CD4-positive, alpha-beta T cell treated with Interleukin-12 subunit alpha and Interleukin-12 subunit beta, for 1 hour (primary cell): Measurements from ENCODE around the gene NT5M.
A peak's percentile ranks its signal among the peaks of the same experiment; 100 is the strongest.

Experiments used
- DNase-seq: peaks from one replicate; pipeline ENCODE4 v3.0.0-alpha.2; 2020

NT5M gene

DNA sequence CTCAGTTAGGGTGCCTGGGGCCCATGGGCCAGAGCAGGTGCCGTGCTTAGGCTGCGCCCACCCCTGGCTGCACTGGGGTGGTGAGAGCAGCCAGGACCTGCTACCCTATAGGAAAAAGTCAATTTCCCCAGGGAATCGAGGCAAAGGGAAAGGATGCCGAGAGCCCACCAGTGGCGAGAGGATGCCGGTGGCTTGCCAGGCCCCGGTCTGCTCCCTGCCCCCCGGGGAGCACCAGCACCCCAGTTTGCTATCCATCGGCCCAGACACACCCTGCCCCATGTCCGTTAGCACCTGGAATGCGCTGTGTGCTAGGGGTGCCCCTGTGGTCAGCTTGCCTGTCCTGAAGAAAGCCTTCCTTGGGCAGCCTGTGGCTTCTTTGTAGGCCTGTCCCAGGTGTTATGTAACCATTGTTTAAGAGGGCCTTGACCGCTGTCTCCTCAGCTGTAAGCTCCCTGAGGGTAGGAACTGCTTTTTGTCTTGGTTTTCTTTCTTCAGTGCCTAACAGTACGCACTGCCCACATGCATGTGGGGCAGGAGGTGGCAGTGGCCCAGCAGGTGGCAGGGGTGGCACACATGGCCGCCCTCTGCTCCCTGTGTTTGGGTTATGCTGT is 40.8 kb downstream of the NT5M start:
- DNase-seq: no peak

DNA sequence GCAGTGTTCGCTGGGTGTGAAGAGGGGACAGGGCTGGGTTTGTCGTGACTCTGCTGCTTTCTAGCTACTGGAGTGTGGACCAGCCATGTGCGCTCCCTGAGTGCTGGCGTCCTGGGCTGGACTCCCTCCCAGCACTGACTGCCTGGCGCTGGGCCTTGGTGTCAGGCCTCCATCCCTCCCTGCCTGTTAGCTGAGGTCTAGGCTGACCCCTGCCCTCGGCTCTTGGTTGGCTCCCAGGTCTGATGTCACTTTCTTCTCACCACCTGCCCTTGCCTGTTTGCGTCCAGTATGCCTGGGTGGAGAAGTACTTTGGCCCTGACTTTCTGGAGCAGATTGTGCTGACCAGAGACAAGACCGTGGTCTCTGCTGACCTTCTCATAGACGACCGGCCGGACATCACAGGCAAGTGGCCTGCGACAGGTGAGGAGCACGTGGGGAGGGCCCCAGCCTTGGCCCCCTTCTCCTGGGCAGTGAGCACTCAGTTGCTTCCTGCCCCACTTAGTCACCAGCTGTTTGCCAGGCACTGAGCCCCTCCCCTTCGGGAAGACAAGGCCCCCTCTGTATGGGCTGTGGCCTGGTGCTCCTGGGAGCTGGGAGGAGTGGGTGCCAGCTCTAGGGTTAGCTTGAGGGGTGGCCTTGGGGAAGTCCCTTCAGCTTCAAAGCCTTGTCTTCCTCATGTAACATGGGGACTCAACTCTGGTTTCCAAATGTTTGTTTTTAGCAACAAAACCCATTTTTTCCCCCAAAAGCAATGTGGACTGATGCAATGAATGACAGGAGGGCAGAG is 41.5 kb downstream of the NT5M start:
- DNase-seq: no peak

DNA sequence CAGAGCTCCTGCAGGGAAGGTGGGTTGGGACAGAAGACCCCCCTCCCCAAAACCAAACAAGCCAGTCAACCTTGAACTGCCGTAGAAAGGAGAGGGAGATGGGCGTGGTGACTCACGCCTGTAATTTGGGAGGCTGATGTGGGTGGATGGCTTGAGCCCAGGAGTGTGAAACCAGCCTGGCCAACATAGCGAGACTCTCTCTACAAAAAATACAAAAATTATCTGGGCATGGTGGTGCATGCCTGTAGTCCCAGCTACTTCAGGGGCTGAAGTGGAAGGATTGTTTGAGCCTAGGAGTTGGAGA is 42.1 kb downstream of the NT5M start:
- no peak for DNase-seq

DNA sequence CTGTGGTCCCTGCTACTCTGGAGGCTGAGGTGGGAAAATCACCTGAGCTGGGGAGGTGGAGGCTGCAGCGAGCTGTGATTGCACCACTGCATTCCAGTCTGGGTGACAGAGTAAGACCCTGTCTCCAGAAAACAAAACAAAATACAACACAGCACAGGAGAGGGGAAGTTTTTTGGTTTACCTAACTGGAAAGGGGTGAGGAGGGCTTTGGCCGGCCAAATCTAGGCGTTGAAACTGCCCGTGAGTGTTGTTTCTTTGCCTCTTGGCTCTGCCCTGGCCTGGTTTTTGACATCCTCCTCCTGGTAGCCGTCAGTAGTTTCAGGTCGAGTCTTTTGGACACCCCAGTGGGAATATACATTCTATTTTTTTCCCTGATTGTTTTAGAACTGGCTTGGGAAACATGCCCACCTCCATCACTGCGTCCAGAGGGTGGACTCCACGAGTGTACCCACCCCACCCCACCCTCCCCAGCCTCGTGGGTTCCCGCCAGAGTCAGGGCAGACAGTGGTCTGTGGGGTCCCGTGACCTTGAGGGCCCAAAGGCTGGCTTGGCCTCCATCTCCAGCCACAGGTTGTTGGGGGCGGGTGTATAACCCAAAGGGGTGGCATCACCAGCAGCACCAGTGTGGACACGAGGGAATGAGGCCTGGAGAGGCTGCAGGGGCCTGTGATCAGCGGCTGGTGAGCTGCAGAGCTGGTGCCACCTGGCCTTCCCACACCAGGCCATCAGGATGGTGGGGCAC is 42.7 kb downstream of the NT5M start:
- DNase-seq: no peak

DNA sequence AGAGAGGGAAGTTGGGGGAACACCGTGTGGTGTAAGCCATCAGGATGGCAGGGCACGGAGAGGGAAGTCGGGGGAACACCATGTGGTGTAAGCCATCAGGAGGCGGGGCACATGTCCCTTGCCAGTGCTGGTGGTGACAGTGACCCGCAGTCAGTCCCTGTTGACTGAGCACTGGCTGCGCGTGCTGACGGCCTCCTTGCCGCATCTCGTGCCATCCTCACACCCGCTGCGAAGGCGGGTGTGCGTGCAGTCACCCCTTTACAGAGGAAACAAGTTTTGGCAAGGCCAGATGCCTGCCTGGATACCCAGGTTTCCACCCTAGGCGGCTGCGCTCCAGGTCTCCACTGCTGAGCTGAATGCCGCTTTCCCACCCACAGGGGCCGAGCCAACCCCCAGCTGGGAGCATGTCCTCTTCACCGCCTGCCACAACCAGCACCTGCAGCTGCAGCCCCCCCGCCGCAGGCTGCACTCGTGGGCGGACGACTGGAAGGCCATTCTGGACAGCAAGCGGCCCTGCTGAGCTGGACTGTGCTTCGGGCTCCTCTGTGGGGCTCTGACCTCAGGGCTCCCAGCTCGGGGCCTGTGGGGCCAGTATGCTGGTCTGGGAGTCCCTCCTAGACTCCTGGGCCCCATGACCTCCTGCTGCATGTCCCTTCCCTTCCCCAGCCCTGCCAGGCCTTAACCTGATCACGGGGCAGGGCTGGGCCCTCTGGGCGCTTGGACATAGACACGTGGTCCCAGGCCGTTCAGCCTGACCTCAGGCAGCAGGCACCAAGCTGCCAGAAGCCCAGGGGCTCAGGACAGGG is 43.5 kb downstream of the NT5M start:
- DNase-seq: no peak

DNA sequence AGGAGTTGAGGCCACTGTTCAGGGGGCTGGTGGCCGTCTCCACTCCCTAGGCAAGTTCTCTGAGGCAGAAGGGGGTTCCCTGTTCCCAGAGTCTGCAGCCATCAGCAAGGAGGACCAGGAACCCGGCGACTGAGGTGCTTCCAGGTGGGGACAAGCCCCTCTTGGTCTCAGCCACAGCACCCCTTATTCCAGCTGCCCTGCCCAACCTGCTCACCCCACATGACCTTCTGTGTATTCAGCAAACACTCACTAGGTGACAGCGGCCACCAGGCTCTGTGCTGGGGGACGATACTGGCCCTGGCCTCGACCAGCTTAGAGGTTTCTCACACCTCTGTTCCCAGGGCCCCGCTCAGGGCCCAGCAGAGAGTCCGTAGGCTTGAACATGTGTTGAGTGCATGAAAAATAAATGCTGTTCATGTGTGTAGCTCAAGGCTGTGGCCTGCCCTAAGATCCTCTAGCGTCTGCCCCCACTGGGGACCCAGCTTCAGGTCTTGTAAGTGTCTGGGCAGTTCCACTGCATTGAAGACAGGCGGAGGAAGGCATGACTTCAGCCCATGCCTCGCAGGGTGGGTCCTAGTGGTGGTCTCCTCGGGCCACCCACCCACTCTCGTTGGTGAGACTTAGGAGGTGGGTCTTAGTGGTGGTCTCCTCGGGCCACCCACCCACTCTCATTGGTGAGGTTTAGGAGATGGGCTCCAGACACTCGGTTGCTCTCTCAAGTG is 44.2 kb downstream of the NT5M start:
- DNase-seq: no peak

- no peak for DNase-seq
Observed at GRCh38 chr17:17347956-17348871, 45.0 kb downstream of the NT5M start.

DNA sequence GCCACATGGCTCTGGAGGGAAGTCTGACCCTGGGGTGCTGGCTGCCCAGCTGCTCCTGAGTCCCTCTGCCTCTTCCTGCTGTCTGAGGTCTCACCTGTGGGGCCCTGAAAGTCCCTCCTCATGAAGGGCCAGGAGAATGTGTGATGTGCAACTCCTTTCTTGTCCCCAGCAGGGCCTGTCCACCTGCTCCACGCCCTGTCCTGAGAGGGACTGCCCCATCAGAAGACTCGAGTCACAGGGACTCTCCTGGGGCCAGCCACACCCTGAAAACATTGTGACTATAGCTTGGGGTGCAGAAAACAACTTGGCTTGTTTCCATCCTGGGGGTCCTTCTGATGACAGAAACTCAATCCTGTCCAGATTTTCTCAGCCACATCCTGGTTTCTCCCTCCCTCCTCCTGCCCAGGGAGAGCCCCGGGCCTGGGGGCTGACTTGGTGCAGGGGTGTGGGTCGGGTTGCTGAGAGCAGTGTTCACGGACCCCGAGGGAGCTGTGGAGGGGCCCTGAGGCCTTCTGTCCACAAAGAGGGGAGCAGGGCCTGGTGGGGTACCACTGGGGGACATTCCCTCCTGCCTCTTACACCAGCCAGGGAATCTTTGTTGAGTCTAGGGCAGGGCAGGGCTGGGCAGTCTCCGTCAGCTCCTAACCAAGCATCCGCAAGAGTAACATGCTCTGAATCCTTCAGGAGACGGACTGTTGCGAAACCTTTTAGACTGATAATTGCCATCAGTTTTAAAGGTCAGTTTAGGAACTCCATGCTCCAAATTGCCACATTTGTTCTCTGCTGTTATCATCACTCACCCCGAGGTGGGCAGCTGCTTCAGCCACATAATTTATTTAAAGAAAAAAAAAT is 45.9 kb downstream of the NT5M start:
- DNase-seq: no peak

- DNase-seq: no peak
Observed at GRCh38 chr17:17349724-17350106, 46.5 kb downstream of the NT5M start.

DNA sequence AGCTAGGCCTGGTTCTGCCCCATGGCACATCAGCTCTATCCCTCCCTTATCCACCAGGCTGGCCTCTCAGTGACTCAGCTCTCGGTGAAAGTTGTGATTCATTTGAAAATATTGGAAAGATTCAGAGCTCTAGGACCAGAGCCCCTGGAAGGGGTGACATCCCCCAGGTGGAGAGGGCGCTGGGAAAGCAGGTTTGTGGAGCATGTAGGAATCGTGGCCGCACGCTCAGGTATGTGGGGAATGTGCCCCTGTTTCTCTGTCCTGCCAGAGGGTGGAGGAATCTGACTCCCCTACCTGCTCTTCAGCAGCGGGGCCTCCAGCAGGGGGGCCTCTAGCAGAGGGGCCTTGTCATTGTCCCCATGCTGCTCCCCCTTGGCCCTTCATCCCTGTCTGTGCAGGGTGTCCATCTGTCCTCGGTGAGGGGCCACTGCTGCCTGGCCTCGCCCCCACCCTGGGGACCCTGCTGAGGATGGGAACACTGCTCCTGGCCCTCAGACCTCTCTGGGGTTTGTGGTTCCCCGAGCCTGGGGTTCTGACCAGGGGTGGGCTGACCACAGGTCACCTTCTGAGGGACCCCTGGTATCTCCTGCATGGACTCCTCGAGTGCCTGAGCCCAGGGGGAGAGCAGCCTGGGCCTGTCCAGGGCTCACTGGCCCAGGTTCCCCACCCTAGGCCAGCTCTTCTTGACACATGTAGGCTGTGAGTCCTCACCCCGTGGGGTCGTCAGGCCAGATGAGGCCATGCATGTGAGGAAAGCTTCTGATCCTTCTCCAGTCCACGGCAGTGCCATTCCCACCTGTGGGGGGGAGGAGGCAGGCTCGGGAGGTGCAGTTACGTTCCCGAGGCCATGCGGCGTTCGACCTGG is 47.5 kb downstream of the NT5M start:
- DNase-seq: no peak

GRCh38 chr17:17351356-17351891 is 48.3 kb downstream of the NT5M start:
- DNase-seq: no peak

DNA sequence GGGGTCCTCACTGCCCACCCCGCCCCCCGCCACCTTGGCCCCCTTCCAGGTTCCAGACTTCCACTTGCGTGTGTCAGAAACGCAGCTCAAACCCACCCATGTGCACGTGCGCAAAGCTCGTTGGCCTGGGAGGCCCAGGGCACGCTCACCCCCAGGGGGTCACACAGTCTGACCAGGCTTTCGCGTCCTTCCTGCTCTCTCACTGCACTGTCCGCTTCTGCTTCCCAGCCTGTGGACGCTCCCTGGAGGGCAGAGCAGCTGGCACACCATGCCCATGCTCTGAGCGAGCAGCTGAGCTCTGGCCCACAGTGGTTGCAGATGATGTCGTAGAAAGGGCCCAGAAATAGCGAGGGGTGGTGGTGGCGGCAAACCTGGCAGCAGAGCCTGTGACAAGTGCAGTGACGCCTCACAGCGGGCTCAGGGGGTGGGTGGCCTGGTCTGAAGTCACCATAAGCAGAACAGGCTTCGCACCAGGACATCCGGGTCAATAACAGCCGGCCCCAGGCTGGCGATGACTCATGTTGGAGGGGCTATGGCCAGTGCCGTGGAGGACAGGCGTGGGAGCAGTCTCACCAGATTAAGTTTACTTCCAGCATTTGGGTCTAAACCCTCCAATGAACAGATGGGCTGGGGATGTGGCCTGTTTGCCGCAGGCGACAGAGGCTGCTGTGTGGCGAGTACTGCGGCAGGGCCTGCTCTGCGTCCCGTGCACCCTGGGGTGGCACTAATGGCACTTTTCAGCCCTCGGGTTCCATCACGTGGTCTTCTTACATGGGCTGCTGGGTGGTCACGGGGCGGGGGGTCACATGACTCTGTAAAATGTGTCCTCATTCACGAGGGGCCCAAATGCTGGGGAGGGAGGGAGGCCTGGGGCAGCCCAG is 49.0 kb downstream of the NT5M start:
- no peak for DNase-seq

DNA sequence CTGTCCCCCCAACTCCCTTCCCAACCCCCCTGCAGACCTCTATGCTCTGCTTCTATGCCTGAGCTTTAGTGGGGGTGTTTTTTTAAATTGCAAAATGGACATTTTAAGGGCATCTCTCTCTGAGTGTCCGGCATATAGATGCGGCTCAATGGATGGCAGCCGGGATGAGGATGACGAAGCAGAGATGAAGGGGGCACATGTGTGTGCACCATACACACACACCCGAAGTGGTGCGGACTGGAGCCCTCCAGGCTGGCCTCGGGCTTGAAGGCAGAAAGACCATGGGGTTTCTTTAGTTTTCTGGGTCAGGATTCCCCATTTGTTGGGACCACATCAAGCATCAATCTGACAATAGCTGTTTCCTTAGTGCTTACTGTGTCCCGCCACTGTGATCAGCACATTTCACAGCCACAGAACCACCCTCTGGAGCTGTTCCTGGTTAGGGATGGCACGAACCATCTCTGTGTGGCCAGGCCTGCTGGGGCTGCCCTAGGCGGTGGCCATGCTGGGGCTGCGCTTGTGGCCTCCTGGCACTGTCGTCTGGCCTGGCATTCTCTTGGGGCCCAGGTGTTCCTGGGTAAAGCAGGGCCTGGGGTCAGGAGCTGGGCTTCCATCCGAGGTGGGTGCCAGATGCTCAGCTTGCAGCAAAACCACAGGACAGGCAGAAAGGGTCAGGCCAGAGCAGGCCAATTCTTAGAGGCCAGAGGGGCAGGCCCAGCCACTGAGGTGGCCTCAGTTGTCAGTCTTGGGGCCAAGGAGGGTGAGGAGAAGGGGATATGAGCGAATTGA is 49.9 kb downstream of the NT5M start:
- DNase-seq: no peak

- DNase-seq: no peak
Observed at GRCh38 chr17:17353625-17354484, 50.7 kb downstream of the NT5M start.

- peak; percentile 77 for DNase-seq
Observed at GRCh38 chr17:17354560-17355349, 51.6 kb downstream of the NT5M start.

- no peak for DNase-seq
Observed at GRCh38 chr17:17355426-17355825, 52.3 kb downstream of the NT5M start.
